ENCODE results near the gene VN1R4. TPM values are rescaled to one million over a fixed set of nuclear protein-coding genes. Genes with fewer than 3 reads are reported as not detected.
A peak's percentile ranks its signal among the peaks of the same experiment; 100 is the strongest.
"Not testable (repeated sequence)": the region's sequence is repeated elsewhere in the genome, so short reads cannot be mapped to it uniquely, and the experiment has no call there.

VN1R4 gene, protein sequence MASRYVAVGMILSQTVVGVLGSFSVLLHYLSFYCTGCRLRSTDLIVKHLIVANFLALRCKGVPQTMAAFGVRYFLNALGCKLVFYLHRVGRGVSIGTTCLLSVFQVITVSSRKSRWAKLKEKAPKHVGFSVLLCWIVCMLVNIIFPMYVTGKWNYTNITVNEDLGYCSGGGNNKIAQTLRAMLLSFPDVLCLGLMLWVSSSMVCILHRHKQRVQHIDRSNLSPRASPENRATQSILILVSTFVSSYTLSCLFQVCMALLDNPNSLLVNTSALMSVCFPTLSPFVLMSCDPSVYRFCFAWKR
- polyA plus RNA-seq (2011; rRNA removed): not detected in 2 replicates
- not detected in 2 replicates for polyA minus RNA-seq (2011; rRNA and poly(A)+ RNA removed)

DNA sequence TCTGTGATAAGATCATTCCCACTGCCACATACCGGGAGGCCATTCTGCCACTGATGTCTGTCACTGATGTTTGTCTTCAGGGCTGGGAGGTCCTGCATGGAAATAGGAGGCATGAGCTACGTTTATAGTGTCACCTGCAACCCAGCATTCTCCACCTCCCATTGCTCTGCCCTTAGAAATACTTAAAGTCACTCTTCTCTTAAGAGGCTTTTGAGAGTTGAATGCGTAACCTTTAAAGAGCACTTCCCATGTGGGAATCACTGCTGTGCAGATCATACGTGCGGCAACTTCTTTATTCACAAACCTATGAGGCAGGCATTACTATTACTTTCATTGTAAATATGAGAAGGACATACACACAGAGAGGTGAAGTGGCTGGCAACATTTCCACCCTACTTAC is at the start of gene VN1R4:
TSS of gene VN1R4 (minus strand) at position 101 of the 400 bp plus-strand sequence. CDS start at position 43, 58 bp downstream.
- CTCF ChIA-PET; H3K9me3 ChIP-seq (ENCODE audit: control insufficient read depth, insufficient read depth, low read length); DNase-seq (ENCODE audit: low read depth, low spot score); H3K4me3 ChIP-seq (ENCODE audit: low read depth, low read length); H3K27me3 ChIP-seq (ENCODE audit: control insufficient read depth, insufficient read depth, low read length); POLR2A ChIA-PET; H3K27ac ChIP-seq (ENCODE audit: low read depth, low read length): not testable (repeated sequence)

DNA sequence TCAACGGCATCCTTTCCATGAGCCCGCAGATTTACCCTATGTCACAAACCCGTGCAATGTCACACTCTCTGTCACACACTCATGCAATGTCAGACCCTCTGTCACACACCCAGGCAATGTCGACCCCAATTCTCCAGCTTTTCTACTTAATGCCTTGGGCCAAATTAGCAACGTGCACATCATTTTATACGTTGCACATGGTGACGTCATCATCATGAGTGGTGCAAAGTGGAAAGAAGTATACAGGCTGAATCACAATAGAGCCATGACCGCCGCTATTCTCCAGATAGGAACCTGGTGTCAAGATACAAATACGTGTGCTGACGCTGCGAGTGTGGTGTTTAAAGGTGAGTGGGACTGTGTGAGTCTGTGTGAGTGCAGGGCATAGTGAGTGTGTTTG is 44.4 kb upstream of the VN1R4 start:
- DNase-seq (ENCODE audit: low read depth, low spot score): no peak
- Histone ChIP-seq H3K4me3 (ENCODE audit: low read depth, low read length) (no peak overlapping the region), H3K9me3 (ENCODE audit: control insufficient read depth, insufficient read depth, low read length) (peaks cover 23% of the 10 kb centered on the region), H3K27ac (ENCODE audit: low read depth, low read length) (no peak overlapping the region), H3K27me3 (ENCODE audit: control insufficient read depth, insufficient read depth, low read length) (no peaks in the 10 kb centered on the region)
- ChIA-PET POLR2A (no interaction called here), CTCF (no interaction called here)
- TF ChIP-seq, protein P1, sequence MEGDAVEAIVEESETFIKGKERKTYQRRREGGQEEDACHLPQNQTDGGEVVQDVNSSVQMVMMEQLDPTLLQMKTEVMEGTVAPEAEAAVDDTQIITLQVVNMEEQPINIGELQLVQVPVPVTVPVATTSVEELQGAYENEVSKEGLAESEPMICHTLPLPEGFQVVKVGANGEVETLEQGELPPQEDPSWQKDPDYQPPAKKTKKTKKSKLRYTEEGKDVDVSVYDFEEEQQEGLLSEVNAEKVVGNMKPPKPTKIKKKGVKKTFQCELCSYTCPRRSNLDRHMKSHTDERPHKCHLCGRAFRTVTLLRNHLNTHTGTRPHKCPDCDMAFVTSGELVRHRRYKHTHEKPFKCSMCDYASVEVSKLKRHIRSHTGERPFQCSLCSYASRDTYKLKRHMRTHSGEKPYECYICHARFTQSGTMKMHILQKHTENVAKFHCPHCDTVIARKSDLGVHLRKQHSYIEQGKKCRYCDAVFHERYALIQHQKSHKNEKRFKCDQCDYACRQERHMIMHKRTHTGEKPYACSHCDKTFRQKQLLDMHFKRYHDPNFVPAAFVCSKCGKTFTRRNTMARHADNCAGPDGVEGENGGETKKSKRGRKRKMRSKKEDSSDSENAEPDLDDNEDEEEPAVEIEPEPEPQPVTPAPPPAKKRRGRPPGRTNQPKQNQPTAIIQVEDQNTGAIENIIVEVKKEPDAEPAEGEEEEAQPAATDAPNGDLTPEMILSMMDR (IDR thresholded peaks at IDR 0.05; ENCODE audit: low read depth, low read length): no peak

DNA sequence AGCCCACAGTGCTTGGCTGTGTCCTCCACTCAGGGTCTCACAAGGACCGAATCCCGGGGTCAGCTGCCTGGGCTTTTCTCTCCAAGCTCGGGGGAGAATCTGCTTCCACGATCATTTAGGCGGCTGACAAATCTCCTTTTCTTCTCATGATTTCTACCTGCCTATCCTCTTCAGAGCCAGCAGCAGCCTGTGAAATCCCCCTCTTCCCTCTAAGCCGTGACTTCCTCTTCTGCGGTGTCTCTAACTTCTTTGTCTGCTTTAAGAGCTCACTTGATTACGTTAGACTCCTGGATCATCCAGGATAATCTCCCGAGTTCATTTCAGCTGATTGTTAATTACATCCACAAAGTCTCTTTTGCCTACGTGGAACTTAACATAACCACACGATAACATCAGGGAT is 43.5 kb upstream of the VN1R4 start:
- TF ChIP-seq, protein P1 (IDR thresholded peaks at IDR 0.05; ENCODE audit: low read depth, low read length): no peak
- H3K27ac ChIP-seq (ENCODE audit: low read depth, low read length): no peak overlapping the region
- ChIA-PET POLR2A (no interaction called here), CTCF (interaction anchor here (0.6 kb wide), 1 partner anchor 24 kb away, joined by 7 read pairs; no protein-coding TSS in a partner anchor)
- H3K27me3 ChIP-seq (ENCODE audit: control insufficient read depth, insufficient read depth, low read length): no peaks in the 10 kb centered on the region
- peaks cover 23% of the 10 kb centered on the region for H3K9me3 ChIP-seq (ENCODE audit: control insufficient read depth, insufficient read depth, low read length)
- no peak for DNase-seq (ENCODE audit: low read depth, low spot score)
- no peak overlapping the region for H3K4me3 ChIP-seq (ENCODE audit: low read depth, low read length)

DNA sequence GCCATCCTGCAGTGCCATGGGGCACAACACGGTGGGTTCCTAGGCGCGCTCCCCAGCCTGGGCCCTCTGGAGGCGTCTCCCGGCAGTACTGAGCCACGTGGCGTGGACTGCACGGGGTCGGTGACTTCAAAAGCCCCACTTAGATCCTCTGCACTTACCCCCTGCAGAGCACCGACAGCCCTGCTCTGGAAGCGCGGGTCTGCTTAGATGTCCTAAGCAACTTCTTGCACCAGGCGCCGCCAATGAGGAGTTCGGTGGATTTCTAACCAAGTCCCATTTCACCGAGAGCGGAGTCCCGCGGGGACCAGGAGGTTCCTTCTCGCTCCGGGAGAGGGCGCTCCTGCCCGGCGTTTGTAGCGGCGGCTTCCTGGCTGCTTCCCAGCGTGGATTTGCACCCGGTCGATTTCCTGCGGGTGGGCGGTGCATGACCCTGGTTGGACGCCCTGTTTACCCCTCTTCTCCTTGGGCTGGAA is 40.9 kb upstream of the VN1R4 start:
- Histone ChIP-seq H3K4me3 (ENCODE audit: low read depth, low read length) (no peak overlapping the region), H3K27ac (ENCODE audit: low read depth, low read length) (no peak overlapping the region), H3K27me3 (ENCODE audit: control insufficient read depth, insufficient read depth, low read length) (no peaks in the 10 kb centered on the region), H3K9me3 (ENCODE audit: control insufficient read depth, insufficient read depth, low read length) (peaks cover 26% of the 10 kb centered on the region)
- TF ChIP-seq, protein P1 (IDR thresholded peaks at IDR 0.05; ENCODE audit: low read depth, low read length): peak; percentile 17; the same call in 1 of the 2 replicates
- no peak for DNase-seq (ENCODE audit: low read depth, low spot score)
- ChIA-PET CTCF (no interaction called here), POLR2A (no interaction called here)

DNA sequence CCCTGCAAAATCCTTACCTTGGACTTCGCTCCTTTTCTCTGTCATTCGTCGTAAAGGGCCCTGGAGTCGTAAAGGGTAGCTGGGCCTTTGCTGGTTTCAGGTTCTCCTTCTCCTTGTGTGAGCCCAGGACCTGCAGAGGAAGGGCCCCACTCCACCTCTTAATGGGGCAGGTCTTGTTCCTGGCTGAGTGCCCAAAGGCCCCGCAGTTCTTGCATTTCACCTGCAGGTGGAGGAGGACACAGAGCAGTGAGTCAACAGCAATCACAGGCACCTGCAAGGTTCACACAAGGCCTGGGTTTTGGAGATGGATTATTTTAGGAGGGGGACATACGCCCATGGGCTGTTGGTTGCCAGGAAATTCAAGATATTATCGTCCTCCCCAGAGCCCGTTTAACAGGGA is 33.8 kb upstream of the VN1R4 start:
- DNase-seq (ENCODE audit: low read depth, low spot score); CTCF ChIA-PET; H3K27me3 ChIP-seq (ENCODE audit: control insufficient read depth, insufficient read depth, low read length); POLR2A ChIA-PET; H3K4me3 ChIP-seq (ENCODE audit: low read depth, low read length); H3K27ac ChIP-seq (ENCODE audit: low read depth, low read length): not testable (repeated sequence)
- H3K9me3 ChIP-seq (ENCODE audit: control insufficient read depth, insufficient read depth, low read length): peaks cover 28% of the 10 kb centered on the region

DNA sequence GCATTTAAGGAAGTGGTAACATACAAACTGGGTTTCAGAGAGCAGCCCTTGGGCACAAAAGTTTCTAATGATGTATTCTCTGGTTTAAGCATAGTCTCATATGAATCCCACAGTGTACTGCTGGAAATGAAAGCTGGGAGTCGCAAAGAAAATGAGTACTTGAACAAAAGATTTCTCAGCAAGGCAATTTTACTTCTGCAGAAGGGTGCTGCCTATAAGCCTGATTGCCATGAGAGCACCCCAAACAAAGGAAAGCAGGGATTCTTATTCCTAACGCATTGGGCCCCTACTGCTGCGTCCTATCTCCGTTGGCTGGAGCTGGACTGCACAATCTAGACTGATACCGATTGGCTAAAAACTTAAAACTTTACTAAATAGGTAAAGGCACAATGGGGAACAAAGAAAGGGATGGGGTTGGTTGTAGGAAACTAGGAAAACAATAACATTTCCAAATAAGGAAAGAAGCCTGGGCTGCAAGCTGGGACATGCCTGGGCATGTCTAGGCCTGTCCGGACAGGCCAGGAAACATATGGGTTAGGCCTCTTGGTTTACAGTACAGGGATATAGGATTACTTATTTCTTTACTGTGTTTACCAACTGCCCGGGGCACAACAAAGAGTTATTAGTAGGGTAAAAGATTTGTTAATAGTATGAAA is 27.4 kb upstream of the VN1R4 start:
- Histone ChIP-seq H3K27me3 (ENCODE audit: control insufficient read depth, insufficient read depth, low read length) (no peaks in the 10 kb centered on the region), H3K9me3 (ENCODE audit: control insufficient read depth, insufficient read depth, low read length) (peaks cover 50% of the 10 kb centered on the region), H3K4me3 (ENCODE audit: low read depth, low read length) (no peak overlapping the region), H3K27ac (ENCODE audit: low read depth, low read length) (no peak overlapping the region)
- TF ChIP-seq, protein P1 (IDR thresholded peaks at IDR 0.05; ENCODE audit: low read depth, low read length): no peak
- DNase-seq (ENCODE audit: low read depth, low spot score): no peak
- CTCF ChIA-PET: no interaction called here
- POLR2A ChIA-PET: no interaction called here

Data from AG04450 (cell line).